HL-60 (cell line): ENCODE measurements around the gene NPIPB9.
"Not testable (repeated sequence)": the region's sequence is repeated elsewhere in the genome, so short reads cannot be mapped to it uniquely, and the experiment has no call there.

Experiments
- CTCF ChIP-seq: IDR thresholded peaks from one replicate; pipeline ENCODE4 v1.5.1; 2011; ENCODE audit warnings: low read length, control low read depth, inconsistent platforms; ENCODE audit not compliant: insufficient read depth
- POLR2AphosphoS5 ChIP-seq: IDR thresholded peaks from 2 replicates; pipeline ENCODE4 v1.6.1; 2012; ENCODE audit warnings: low read depth
- SPI1 ChIP-seq: IDR thresholded peaks from 2 replicates; pipeline ENCODE4 v1.6.1; 2012; ENCODE audit warnings: low read depth, mild to moderate bottlenecking, borderline replicate concordance

- not testable (repeated sequence) for TF ChIP-seq CTCF, SPI1, POLR2AphosphoS5
Observed at GRCh38 chr16:28781697-28782096, 30.1 kb downstream of the NPIPB9 start.
